ENCODE results near the gene KIF15.

KIF15 gene

GRCh38 chr3:44870375-44871061 is 108.9 kb downstream of the KIF15 start:
- in situ Hi-C loops (cut with HindIII; ENCODE audit: low pct_ligation_motif_present, low pct_unique_long_range_greater_than_20kb, low sequenced_read_pairs), result no loop called here

DNA sequence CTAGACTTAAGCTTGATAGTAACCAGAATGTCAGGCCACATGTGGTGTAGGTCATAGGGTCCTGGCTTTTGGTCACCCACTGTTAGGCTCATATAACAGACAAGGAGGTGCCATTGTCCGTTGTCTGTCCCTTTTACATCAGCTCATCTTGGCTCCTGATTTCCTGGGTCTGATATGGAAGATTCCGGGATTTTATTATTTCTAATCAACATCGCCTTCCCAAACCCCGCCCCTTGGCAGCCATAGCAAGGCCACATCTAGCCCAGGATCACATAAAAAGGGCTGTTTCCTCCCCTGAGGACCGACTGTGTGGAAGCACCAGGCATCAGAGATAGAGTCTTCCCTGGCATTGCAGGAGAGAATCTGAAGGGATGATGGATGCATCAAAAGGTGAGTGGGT is 112.7 kb downstream of the KIF15 start, which contains the start of gene TGM4:
TSS of gene TGM4 (plus strand) at position 301 of the 400 bp plus-strand sequence. CDS start at position 372, 71 bp downstream.
- DNase-seq, result no peak
- in situ Hi-C loops (cut with HindIII; ENCODE audit: low pct_ligation_motif_present, low pct_unique_long_range_greater_than_20kb, low sequenced_read_pairs), result no loop called here

More at GRCh38 chr3:44870375-44871061, 108.9 kb downstream of the KIF15 start:
- DNase-seq, result no peak

GRCh38 chr3:44875596-44875995 is 114.0 kb downstream of the KIF15 start:
- in situ Hi-C loops (cut with HindIII; ENCODE audit: low pct_ligation_motif_present, low pct_unique_long_range_greater_than_20kb, low sequenced_read_pairs), result no loop called here
- no peak for DNase-seq

DNA sequence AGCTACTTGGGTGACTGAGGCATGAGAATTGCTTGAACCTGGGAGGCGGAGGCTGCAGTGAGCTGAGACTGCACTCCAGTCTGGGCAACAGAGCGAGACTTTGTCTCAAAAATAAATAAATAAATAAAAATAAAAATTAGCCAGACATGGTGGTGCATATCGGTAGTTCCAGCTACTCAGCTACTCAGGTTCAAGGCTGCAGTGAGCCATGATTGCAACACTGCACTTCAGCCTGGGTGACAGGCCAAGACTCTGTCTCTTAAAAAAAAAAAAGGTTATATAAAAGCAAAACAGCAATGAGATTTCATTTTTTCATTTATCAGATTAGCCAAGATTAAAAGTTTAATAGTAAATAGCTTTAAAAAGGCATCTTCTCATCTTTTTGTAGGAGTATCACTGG is 115.7 kb downstream of the KIF15 start:
- no peak for DNase-seq
- in situ Hi-C loops (cut with HindIII; ENCODE audit: low pct_ligation_motif_present, low pct_unique_long_range_greater_than_20kb, low sequenced_read_pairs), result no loop called here

- in situ Hi-C loops (cut with HindIII; ENCODE audit: low pct_ligation_motif_present, low pct_unique_long_range_greater_than_20kb, low sequenced_read_pairs), result no loop called here
- DNase-seq, result no peak
These were observed 118.7 kb downstream of the KIF15 start for GRCh38 chr3:44880284-44880683.

DNA sequence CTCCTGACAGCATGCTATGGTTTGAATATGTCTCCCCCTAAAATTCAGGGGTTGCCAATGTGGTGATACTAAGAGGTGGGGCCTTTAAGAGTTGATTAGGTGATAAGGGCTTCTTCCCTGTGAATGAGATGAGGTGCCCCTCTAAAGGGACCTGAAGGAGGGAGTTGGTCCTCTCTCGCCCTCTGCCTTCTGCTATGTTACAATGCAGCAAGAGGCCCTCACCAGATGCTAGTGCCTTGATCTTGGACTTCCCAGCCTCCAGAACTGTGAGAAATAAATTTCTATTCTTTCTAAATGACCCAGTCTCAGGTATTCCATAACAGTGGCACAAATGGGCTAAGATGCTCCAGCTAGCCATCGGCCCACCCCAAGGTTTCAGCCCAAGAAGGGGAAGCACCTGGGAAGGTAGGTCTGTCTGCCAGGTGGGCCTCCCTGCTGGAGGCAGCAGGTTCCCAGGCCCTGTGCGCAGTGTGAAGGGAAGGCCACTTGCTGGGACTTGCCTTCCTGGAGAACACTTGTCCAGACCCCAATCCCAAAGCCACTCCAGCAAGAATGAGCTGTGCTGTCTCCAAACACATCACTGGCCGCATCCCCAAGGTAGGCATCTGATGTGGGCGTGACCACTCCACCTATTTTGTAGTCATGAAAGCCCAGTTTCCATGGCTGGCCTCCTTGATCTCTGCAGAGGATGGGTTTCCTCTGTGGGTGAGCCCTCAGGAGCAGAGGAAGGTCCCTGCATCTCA is 121.8 kb downstream of the KIF15 start:
- in situ Hi-C loops (cut with HindIII; ENCODE audit: low pct_ligation_motif_present, low pct_unique_long_range_greater_than_20kb, low sequenced_read_pairs), result no loop called here
- no peak for DNase-seq

- in situ Hi-C loops (cut with HindIII; ENCODE audit: low pct_ligation_motif_present, low pct_unique_long_range_greater_than_20kb, low sequenced_read_pairs), result no loop called here
- peak; percentile 94 for DNase-seq
These were observed 122.4 kb downstream of the KIF15 start for GRCh38 chr3:44883999-44884431.

GRCh38 chr3:44885618-44886017 is 124.0 kb downstream of the KIF15 start:
- peak; percentile 91 for DNase-seq
- in situ Hi-C loops (cut with HindIII; ENCODE audit: low pct_ligation_motif_present, low pct_unique_long_range_greater_than_20kb, low sequenced_read_pairs), result no loop called here

DNA sequence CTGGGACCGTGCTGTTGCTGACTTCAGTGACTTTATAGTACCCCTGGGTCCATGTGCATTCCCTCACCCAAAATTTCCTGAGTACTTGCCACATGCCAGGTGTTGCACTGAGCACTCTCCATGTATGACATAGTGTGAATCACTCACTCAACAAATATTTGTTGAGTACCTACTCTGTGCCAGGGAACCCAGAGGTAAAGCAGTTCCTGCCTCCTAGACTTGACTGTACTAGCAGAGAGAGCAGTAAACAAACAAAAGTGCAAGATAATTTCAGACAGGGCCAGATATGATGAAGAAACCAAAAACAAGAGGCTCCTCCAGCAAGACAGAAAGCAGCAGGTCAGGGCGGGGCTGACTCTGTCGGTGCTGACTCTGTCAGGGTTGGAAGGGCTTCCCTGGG is 125.0 kb downstream of the KIF15 start:
- in situ Hi-C loops (cut with HindIII; ENCODE audit: low pct_ligation_motif_present, low pct_unique_long_range_greater_than_20kb, low sequenced_read_pairs), result no loop called here
- DNase-seq, result no peak

DNA sequence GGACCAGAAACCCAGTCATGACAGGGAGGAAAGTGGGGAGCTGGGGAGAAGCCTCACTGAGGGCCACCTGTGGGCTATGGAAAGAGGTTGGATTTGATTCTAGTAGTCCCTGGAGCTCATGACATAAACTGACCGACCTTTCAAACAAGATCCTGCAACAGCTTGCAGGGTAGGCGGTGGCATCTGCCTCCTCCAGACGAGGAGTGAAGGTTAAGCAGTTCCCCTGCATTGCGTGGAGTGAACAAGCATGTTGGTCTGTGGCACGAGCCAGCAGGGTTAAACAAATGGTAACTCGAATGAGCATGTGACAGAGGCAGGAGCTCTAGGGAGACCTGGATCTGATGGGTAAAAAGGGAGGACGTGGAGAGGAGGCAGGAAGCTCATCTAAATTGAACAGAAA is 125.5 kb downstream of the KIF15 start:
- DNase-seq, result no peak
- in situ Hi-C loops (cut with HindIII; ENCODE audit: low pct_ligation_motif_present, low pct_unique_long_range_greater_than_20kb, low sequenced_read_pairs), result no loop called here

GRCh38 chr3:44890258-44890657 is 128.7 kb downstream of the KIF15 start:
- no peak for DNase-seq
- in situ Hi-C loops (cut with HindIII; ENCODE audit: low pct_ligation_motif_present, low pct_unique_long_range_greater_than_20kb, low sequenced_read_pairs), result no loop called here

GRCh38 chr3:44890852-44891251 is 129.3 kb downstream of the KIF15 start:
- in situ Hi-C loops (cut with HindIII; ENCODE audit: low pct_ligation_motif_present, low pct_unique_long_range_greater_than_20kb, low sequenced_read_pairs), result no loop called here
- DNase-seq, result no peak

GRCh38 chr3:44892689-44893088 is 131.1 kb downstream of the KIF15 start:
- no peak for DNase-seq
- in situ Hi-C loops (cut with HindIII; ENCODE audit: low pct_ligation_motif_present, low pct_unique_long_range_greater_than_20kb, low sequenced_read_pairs), result no loop called here

- DNase-seq, result peak; percentile 34
- in situ Hi-C loops (cut with HindIII; ENCODE audit: low pct_ligation_motif_present, low pct_unique_long_range_greater_than_20kb, low sequenced_read_pairs), result no loop called here
These were observed 131.5 kb downstream of the KIF15 start for GRCh38 chr3:44893097-44893496.

DNA sequence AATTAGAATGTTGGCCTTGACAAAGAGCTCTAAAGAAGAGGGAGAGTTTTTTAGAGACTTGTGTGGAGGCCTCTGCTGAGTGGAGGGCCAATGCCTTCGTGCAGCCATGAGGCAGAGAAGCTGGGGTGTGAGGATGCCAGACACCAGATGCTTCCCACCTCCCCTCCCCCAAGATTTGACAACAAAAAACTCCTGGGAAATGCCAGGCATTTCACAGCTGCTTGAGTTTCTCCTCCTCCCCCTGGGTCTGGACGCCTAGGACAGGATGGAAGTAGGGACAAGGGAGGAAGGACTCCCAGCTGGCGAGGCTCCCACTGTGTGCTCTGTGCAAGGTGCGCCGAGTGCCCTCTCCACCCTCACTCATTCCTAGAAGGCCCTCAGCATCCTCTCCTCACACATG is 132.9 kb downstream of the KIF15 start:
- in situ Hi-C loops (cut with HindIII; ENCODE audit: low pct_ligation_motif_present, low pct_unique_long_range_greater_than_20kb, low sequenced_read_pairs), result no loop called here
- no peak for DNase-seq

DNA sequence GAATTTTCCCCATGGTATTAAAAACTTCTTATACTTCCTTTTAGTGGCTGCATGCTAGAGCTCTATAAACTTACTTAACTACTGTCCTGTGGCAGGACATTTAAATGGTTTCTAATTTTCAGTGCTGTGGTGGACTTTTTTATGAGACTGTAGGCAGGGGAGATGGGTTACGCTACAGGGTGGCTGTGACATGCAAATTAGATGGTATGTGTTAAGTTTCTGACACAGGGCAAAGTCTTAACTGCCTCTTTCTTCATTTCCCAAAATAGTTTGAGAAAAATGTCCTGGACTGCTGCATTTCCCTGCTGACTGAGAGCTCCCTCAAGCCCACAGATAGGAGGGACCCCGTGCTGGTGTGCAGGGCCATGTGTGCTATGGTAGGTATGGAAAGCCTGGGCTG is 134.8 kb downstream of the KIF15 start:
- DNase-seq, result no peak
- in situ Hi-C loops (cut with HindIII; ENCODE audit: low pct_ligation_motif_present, low pct_unique_long_range_greater_than_20kb, low sequenced_read_pairs), result no loop called here

GRCh38 chr3:44899683-44900367 is 138.2 kb downstream of the KIF15 start:
- no peak for DNase-seq
- in situ Hi-C loops (cut with HindIII; ENCODE audit: low pct_ligation_motif_present, low pct_unique_long_range_greater_than_20kb, low sequenced_read_pairs), result no loop called here

GRCh38 chr3:44902628-44903027 is 141.0 kb downstream of the KIF15 start:
- in situ Hi-C loops (cut with HindIII; ENCODE audit: low pct_ligation_motif_present, low pct_unique_long_range_greater_than_20kb, low sequenced_read_pairs), result no loop called here

More at GRCh38 chr3:44902628-44903027, 141.0 kb downstream of the KIF15 start:
- DNase-seq, result no peak

Data from ACHN (cell line).